Activated T-cell treated with anti-CD3 and anti-CD28 coated beads, Interleukin-2, amount 50 U/mL, for 4 hours (primary cell): Measurements from ENCODE around the gene ELFN1. TPM values are rescaled to one million over a fixed set of nuclear protein-coding genes. Genes with fewer than 3 reads are reported as not detected.
"Not testable (repeated sequence)": the region's sequence is repeated elsewhere in the genome, so short reads cannot be mapped to it uniquely, and the experiment has no call there.

Experiments
- ATAC-seq, 2 donors: fragments of 200-7000 bp; cut with Tn5 transposase; one replicate each; pipeline ENCODE4 v1.10.0; 2021
- DNase-seq: peaks from one replicate; pipeline ENCODE4 v3.0.0-alpha.2; 2020
- H3K27me3 Mint-ChIP-seq: one replicate; pipeline ENCODE4 v1.8.0; 2021; ENCODE audit warnings: low read depth, mixed read lengths
- H3K36me3 Mint-ChIP-seq: one replicate; pipeline ENCODE4 v1.8.0; 2022; ENCODE audit warnings: mixed read lengths; ENCODE audit not compliant: insufficient read depth
- H3K4me1 Mint-ChIP-seq: one replicate; pipeline ENCODE4 v1.8.0; 2021; ENCODE audit warnings: low read depth, mixed read lengths
- H3K4me3 Mint-ChIP-seq: one replicate; pipeline ENCODE4 v1.8.0; 2021; ENCODE audit warnings: mild to moderate bottlenecking, moderate library complexity, mixed read lengths
- H3K9me3 Mint-ChIP-seq: one replicate; pipeline ENCODE4 v1.8.0; 2021; ENCODE audit warnings: mixed read lengths
- total RNA-seq, 3 donors: library from RNA; stranded (reverse); gene quantifications; one replicate each; pipeline ENCODE4 v1.2.1, GENCODE V29; 2021

Gene ELFN1
- total RNA-seq, 3 donors from 2014 or later = 0.11 to 0.13 (median 0.13) TPM

DNA sequence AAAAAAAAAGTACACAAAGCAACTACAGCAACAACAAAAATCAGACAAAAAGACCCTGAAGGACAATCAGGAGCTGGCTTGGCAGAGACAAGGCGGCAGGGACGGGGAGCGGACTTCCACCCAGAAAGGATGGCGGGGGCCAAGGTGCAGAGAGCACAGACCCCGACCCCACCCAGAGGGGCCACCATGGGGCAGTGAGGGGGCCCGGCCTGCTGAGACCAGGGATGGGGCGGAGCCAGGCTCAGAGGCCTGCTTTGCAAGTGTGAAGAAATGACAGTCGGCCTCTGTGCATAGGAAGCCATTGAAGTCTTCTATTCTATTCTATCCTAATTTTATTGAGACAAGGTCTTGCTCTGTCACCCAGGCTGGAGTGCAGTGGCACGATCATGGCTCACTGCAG, 82.0 kb downstream of the ELFN1 start:
- Mint-ChIP-seq H3K27me3 (peaks cover 6% of the 10 kb centered on the region), H3K36me3 (no peaks in the 10 kb centered on the region), H3K4me1 (peaks cover 6% of the 10 kb centered on the region), H3K4me3 (no peak overlapping the region), H3K9me3 (no peaks in the 10 kb centered on the region)
- no peak for DNase-seq
- ATAC-seq = no peak

DNA sequence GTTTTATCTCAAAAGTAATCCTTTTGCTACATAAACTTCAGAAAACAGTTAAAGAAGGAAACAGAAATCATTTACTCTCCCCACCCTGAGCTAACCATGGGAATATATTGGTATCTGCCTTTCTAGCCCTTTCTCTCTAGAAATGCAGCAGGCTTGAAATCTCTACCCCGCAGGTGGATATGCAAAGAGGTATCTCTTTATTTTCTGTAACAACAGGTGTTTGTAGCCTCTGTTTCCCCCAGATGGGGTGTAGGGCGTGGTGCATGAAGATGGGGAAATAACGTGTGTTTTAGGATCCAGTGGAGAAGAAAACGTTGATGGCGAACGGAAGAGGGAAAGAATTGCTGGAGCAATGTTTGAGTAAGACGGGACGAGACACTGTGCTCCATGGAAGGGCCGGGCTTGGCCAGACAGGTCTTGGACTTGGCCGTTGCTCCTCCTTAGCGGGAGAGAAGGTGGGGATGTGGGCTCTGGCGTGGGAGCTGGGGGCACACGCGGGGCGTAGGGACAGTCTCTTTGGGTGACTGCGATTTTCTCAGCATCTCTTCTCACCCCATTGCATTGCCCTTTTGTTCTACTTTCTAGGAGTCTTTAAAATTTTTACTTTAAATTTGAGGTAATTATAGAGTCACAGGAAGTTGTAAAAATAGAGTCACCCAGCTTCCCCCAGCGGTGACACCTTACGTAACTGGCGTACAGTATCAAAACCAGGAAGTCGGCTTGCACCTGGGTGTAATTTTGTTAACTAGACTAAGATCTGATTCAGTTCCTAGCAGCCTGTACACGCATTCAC, 82.9 kb downstream of the ELFN1 start:
- Mint-ChIP-seq H3K4me3 (no peak overlapping the region), H3K4me1 (peaks cover 3% of the 10 kb centered on the region), H3K36me3 (no peaks in the 10 kb centered on the region), H3K9me3 (no peaks in the 10 kb centered on the region), H3K27me3 (peaks cover 12% of the 10 kb centered on the region)
- DNase-seq (no peak), ATAC-seq (no peak)

DNA sequence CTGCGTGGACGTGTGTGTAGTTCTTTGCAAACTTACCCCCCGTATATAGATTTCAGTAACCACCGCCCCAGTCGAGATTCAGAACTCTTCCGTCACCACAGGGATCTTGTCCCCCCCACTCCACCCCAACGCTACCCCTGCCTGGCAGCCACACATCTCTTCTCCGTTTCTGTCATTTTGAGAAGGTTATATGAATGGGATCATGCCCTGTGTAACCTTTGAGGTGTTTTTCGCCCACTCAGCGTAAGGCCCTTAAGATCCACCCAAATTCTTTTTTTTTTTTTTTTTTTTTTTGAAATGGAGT, 83.4 kb downstream of the ELFN1 start:
- Mint-ChIP-seq H3K9me3 (no peaks in the 10 kb centered on the region), H3K27me3 (peaks cover 15% of the 10 kb centered on the region), H3K36me3 (no peaks in the 10 kb centered on the region), H3K4me3 (no peak overlapping the region), H3K4me1 (peaks cover 2% of the 10 kb centered on the region)
- ATAC-seq = no peak
- no peak for DNase-seq

DNA sequence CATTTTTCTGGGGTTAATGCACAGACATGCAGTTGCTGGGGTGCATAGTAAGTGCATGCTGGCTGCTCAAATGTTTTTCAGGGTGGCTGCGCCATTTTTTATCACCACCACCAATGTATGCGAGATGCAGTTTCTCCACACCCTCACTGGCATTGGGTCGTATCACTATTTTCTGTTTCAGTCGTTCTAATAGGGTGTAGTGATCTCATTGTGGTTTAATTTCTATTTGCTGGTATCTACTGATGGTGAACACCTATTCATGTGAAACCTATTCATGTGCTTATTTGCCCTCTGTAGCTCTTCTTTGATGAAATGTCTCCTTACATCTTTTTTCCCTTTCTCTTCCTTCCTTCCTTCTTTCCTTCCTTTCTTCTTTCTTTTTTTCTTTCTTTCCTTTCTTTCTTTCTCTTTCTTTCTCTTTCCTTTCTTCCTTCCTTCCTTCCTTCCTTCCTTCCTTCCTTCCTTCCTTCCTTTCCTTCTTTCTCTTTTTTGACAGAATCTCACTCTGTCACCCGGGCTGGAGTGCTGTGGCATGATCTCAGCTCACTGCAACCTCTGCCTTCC, 84.3 kb downstream of the ELFN1 start:
- Mint-ChIP-seq H3K4me3 (no peak overlapping the region), H3K4me1 (peaks cover 2% of the 10 kb centered on the region), H3K36me3 (no peaks in the 10 kb centered on the region), H3K9me3 (no peaks in the 10 kb centered on the region), H3K27me3 (peaks cover 15% of the 10 kb centered on the region)
- DNase-seq (no peak), ATAC-seq (no peak)

DNA sequence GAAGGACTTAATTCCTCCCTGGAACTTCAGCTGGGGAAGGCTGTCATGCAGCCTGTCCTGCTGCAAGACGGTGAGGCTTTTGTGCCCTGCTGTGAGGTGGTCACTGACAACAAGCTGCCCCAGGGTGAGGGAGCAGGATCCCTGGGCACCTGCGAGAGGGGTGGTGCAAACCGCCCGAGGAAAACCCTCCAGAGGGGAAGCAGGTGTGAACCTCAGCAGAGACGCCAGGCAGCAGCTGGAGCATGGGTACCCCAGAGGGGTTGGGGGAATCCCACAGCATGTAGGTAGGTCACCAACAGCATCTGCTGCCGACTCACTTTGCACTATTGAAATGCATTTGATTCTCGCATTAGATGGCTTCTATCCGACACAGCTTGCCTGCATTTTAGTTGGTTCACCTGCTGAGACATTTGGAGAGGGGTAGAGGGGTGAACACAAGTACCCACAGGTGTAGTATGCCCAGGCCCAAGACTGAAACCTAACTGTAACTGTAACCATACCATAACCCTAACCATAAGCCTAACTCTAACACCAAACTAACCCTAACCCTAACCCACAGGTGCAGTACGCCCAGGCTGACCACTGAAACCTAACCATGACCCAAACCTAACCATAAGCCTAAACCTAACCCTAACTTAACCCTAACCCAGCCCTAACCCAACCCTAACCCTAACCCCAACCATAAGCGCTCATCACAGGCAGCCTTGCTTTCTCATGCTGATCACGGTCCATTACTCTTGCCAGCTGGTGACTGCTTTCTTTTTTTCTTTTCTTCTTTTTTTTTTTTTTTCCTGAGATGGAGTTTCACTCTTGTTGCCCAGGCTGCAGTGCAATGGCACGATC, 85.9 kb downstream of the ELFN1 start:
- no peaks in the 10 kb centered on the region for H3K36me3 Mint-ChIP-seq
- DNase-seq (no peak), ATAC-seq (no peak)

DNA sequence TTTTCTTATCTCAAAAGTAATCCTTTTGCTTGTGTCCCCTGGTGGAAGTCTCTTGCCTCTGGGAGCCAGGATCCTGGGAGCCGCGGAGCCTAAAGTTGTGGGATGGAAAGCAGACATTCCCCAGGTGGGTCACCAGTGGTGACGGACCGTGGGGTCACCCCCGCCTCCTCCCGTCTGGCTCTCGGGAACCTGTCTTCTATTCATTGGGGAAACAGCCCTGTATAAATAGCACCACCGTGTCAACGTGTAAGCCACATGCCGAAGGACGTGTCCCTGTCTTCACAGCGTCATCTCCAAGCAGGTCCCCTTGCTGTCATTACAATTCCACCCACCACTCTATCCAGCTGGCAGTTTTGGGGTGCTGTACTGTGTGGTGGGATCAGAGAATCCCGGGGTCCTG, 87.5 kb downstream of the ELFN1 start:
- ATAC-seq = no peak
- peaks cover 2% of the 10 kb centered on the region for H3K4me1 Mint-ChIP-seq
- no peak overlapping the region for H3K4me3 Mint-ChIP-seq
- no peaks in the 10 kb centered on the region for H3K9me3 Mint-ChIP-seq
- no peaks in the 10 kb centered on the region for H3K36me3 Mint-ChIP-seq
- H3K27me3 Mint-ChIP-seq = peaks cover 15% of the 10 kb centered on the region
- DNase-seq = no peak

More for the DNA sequence above, 85.9 kb downstream of the ELFN1 start:
- Mint-ChIP-seq H3K4me3 (no peak overlapping the region), H3K27me3 (peaks cover 15% of the 10 kb centered on the region), H3K4me1 (peaks cover 2% of the 10 kb centered on the region), H3K9me3 (no peaks in the 10 kb centered on the region)

DNA sequence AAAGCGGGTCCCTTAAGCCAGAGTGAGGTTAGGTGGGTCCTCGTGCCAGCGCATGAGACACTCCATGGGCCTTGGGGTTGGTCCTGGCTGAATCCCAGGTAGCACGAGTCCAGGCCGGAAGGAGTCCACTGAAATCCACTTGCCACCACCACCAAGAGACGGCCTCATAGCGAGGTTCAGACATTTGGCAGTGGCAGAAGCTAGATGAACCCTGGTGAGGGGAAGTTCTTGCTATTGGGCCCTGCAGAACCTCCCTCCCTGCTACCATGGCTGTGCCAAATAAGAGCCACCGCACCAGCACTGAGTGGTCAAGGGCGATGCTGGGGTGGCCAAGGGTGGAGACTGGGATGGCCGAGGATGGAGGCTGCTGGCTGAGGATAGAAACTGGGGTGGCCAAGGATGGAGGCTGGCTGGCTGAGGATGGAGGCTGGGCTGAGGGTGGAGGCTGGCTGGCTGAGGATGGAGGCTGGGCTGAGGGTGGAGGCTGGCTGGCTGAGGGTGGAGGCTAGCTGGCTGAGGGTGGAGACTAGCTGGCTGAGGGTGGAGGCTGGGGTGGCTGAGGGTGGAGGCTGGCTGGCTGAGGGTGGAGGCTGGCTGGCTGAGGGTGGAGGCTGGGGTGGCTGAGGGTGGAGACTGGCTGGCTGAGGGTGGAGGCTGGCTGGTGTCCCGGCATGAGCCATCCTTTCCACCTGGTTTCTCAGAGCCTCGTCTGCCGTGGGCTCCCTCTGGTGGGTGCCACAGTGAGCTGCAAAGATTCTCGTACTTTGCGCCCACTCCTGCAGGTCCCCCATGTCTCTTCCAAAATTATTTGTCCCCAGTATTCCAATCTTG, 88.2 kb downstream of the ELFN1 start:
- no peaks in the 10 kb centered on the region for H3K36me3 Mint-ChIP-seq
- no peaks in the 10 kb centered on the region for H3K9me3 Mint-ChIP-seq
- peak in 1 of 2 donors; percentile 58 for ATAC-seq
- H3K4me1 Mint-ChIP-seq = peaks cover 2% of the 10 kb centered on the region
- no peak overlapping the region for H3K4me3 Mint-ChIP-seq
- peak; percentile 21 for DNase-seq
- H3K27me3 Mint-ChIP-seq = peaks cover 15% of the 10 kb centered on the region

DNA sequence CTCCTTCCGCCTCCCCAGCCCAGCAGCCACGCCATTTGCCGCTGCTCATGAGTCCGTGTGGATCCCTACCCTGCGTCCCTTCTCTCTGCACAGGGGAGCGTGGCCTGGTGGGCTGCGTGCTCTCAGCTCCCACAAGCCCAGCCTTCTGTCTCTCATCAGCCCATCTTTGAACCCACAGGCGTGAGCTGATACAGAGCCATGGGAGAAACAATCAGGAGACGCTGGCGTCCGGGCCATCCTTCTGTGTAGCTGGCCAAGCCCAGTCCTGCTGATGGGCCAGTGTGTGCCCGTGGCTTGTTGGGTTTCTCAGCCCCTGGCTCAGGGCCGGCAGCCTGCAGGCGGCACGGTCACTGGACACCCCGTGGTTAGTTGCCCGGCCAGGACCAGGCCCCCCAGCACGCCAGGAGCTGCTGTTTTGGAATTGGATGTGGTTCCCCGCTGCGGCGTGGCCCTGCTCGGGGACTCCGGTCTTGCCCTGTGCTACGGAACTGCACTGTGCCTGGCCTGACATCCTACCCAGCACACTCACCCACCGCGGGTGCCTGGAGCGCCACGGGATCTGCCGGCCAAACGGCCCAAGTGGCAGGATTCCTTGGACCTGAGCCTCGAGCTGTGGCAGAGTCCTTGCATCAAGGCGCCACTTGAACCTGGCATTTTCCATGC, 88.9 kb downstream of the ELFN1 start:
- ATAC-seq = no peak
- no peak for DNase-seq
- Mint-ChIP-seq H3K4me1 (no peaks in the 10 kb centered on the region), H3K9me3 (no peaks in the 10 kb centered on the region), H3K27me3 (peaks cover 15% of the 10 kb centered on the region), H3K4me3 (no peak overlapping the region), H3K36me3 (no peaks in the 10 kb centered on the region)

DNA sequence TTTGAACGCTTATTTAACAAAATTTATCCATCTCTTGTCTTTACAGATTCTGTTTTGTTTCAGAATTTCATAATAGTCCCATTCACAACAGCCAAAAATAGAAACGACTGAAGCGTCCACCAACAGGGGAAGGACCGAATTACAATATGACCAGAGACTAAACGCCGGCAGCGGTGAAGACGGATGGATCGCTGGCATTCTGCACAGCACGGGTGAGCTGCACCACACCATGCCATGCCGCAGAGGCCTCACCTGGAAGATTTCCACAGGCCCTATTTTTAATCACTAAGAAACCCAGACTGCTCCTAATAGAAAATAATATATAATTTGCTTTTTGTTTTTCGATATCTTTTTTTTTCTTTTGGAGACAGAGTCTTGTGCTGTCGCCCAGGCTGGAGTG, 91.0 kb downstream of the ELFN1 start:
- ATAC-seq (no peak), DNase-seq (no peak)
- Mint-ChIP-seq H3K27me3 (peaks cover 11% of the 10 kb centered on the region), H3K36me3 (no peaks in the 10 kb centered on the region), H3K4me1 (no peaks in the 10 kb centered on the region), H3K4me3 (no peak overlapping the region), H3K9me3 (no peaks in the 10 kb centered on the region)

DNA sequence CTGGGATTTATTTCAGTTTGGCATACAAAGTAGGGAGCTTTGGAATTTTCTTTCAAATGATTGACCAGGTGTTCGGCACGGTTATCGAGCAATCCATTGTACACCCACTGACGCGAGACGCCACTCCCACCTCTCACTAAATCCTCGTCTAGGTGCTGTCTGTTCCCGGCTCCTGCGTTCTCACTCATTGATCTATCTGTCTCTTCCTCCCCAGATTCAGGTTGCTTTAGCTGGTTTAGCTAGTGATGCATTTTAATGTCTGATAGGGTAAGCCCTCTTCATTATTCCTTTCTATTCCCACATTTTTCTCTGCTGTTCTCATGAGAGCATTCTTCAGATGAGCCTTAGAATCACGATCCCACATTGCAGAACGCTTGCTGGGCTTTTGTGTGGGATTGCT, 91.7 kb downstream of the ELFN1 start:
- Mint-ChIP-seq H3K4me3 (no peak overlapping the region), H3K4me1 (no peaks in the 10 kb centered on the region), H3K27me3 (peaks cover 9% of the 10 kb centered on the region), H3K36me3 (no peaks in the 10 kb centered on the region), H3K9me3 (no peaks in the 10 kb centered on the region)
- no peak for DNase-seq
- no peak for ATAC-seq

DNA sequence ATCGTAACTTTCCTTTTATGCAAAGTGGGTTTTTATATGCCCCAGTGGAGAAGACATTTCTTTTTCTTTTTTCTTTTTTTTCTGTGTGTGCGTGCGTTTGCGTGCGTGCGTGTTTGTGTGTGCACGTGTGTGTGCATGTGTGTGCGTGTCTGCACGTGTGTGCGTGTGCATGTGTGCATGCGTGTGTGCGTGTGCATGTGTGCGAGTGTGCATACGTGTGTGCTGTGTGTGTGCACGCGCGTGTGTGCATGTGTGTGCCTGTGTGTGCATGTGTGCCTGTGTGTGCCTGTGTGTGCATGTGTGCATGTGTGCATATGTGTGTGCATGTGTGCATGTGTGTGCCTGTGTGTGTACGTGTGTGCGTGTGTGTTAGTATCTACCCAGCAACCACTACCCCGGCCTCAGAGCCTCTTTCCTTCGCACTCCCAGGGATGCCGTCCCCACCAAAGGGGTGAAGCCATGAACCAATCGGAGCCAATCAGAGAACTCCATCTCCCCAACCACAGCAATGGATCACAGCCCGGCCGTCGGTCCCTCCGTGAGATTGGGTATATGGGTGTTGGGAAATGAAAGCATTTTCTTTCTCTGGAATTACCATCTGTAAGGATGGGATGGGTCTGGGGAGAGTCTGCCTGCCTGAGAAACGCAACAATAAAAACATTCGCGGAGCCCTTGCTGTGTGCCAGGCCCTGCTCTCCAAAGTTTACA, 92.3 kb downstream of the ELFN1 start:
- ATAC-seq (no peak), DNase-seq (no peak)
- H3K36me3 Mint-ChIP-seq = no peaks in the 10 kb centered on the region
- H3K27me3 Mint-ChIP-seq = peaks cover 7% of the 10 kb centered on the region
- H3K4me3 Mint-ChIP-seq = no peak overlapping the region
- H3K9me3 Mint-ChIP-seq = no peaks in the 10 kb centered on the region
- H3K4me1 Mint-ChIP-seq = no peaks in the 10 kb centered on the region

DNA sequence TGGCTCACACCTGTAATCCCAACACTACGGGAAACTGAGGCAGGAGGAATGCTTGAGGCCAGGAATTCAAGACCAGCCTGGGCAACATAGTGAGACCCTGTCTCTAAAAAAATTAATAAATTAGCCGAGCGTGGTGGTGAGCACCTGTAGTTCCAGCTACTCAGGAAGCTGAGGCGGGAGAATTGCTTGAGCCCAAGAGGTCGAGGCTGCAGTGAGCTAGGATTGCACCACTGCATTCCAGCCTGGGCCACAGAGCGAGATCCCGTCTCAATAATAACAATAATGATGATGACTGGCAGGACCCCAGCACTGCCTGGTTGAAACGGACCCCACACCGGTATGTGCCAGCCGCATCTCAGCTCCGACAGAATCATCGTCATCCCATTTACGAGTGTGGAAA, 93.0 kb downstream of the ELFN1 start:
- no peaks in the 10 kb centered on the region for H3K9me3 Mint-ChIP-seq
- no peak for ATAC-seq
- H3K36me3 Mint-ChIP-seq = no peaks in the 10 kb centered on the region
- no peak overlapping the region for H3K4me3 Mint-ChIP-seq
- peaks cover 2% of the 10 kb centered on the region for H3K27me3 Mint-ChIP-seq
- H3K4me1 Mint-ChIP-seq = no peaks in the 10 kb centered on the region
- no peak for DNase-seq

DNA sequence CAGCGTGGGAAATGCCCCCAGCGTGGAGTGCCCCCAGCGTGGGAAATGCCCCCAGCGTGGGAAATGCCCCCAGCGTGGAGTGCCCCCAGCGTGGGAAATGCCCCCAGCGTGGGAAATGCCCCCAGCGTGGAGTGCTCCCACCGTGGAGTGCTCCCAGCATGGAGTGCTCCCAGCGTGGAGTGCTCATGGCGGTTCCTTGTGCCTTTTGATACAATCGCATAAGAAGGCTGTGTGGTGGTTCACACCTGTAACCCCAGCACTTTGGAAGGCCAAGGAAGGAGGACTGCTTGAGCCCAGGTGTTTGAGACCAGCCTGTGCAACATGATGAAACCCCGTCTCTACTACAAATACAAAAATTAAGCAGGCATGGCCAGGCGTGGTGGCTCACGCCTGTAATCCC, 93.8 kb downstream of the ELFN1 start:
- not testable (repeated sequence) for H3K27me3 Mint-ChIP-seq, H3K4me1 Mint-ChIP-seq, ATAC-seq

More for the DNA sequence above, 93.8 kb downstream of the ELFN1 start:
- not testable (repeated sequence) for H3K36me3 Mint-ChIP-seq, H3K9me3 Mint-ChIP-seq, DNase-seq, H3K4me3 Mint-ChIP-seq
